Measurements from ENCODE around the gene RBM15.

RBM15 gene

GRCh38 chr1:110321846-110322245, 17.3 kb upstream of the RBM15 start:
- no peak for DNase-seq

- no peak for DNase-seq
Measured at GRCh38 chr1:110324667-110325066, 14.5 kb upstream of the RBM15 start.

- DNase-seq, result no peak
Measured at GRCh38 chr1:110326826-110327225, 12.4 kb upstream of the RBM15 start.

GRCh38 chr1:110328274-110328673, 10.9 kb upstream of the RBM15 start:
- DNase-seq, result no peak

GRCh38 chr1:110328700-110329099, 10.5 kb upstream of the RBM15 start:
- no peak for DNase-seq

GRCh38 chr1:110335265-110335664, 3.9 kb upstream of the RBM15 start:
- DNase-seq, result no peak

GRCh38 chr1:110336300-110337039, 2.7 kb upstream of the RBM15 start:
- DNase-seq, result no peak

- DNase-seq, result peak in 1 of 2 donors; percentile 36
Measured at GRCh38 chr1:110337704-110338308, 1.4 kb upstream of the RBM15 start.

GRCh38 chr1:110338309-110338885, 780 bp upstream of the RBM15 start:
- DNase-seq, result peak; percentile 92 to 93

GRCh38 chr1:110339407-110340206, 430 bp downstream of the RBM15 start:
- peak in 1 of 2 donors; percentile 56 for DNase-seq

GRCh38 chr1:110340207-110340468, 961 bp downstream of the RBM15 start:
- DNase-seq, result no peak

GRCh38 chr1:110341146-110341871, 2.1 kb downstream of the RBM15 start:
- no peak for DNase-seq

- DNase-seq, result no peak
Measured at GRCh38 chr1:110341872-110342331, 2.7 kb downstream of the RBM15 start.

- no peak for DNase-seq
Measured at GRCh38 chr1:110343249-110343648, 4.1 kb downstream of the RBM15 start.

- no peak for DNase-seq
Measured at GRCh38 chr1:110344152-110344551, 5.0 kb downstream of the RBM15 start.

- no peak for DNase-seq
Measured at GRCh38 chr1:110345480-110345879, 6.3 kb downstream of the RBM15 start.

GRCh38 chr1:110346690-110347089, 7.5 kb downstream of the RBM15 start:
- DNase-seq, result no peak

GRCh38 chr1:110347182-110347893, 8.2 kb downstream of the RBM15 start:
- DNase-seq, result no peak

- no peak for DNase-seq
Measured at GRCh38 chr1:110348050-110348449, 8.9 kb downstream of the RBM15 start.

GRCh38 chr1:110348771-110349170, 9.6 kb downstream of the RBM15 start:
- no peak for DNase-seq

- no peak for DNase-seq
Measured at GRCh38 chr1:110350360-110350759, 11.2 kb downstream of the RBM15 start.

- DNase-seq, result no peak
Measured at GRCh38 chr1:110355321-110355720, 16.1 kb downstream of the RBM15 start.
